Left lobe of liver (tissue), 2 donors: ENCODE measurements around the gene CDKN2C. TPM values are rescaled to one million over a fixed set of nuclear protein-coding genes. Genes with fewer than 3 reads are reported as not detected.
A peak's percentile ranks its signal among the peaks of the same experiment; 100 is the strongest.
"Not testable (repeated sequence)": the region's sequence is repeated elsewhere in the genome, so short reads cannot be mapped to it uniquely, and the experiment has no call there.

ENCODE experiments used
- ATAC-seq: fragments of 200-7000 bp; cut with Tn5 transposase; one replicate; pipeline ENCODE4 v1.9.1; 2020; ENCODE audit warnings: mild to moderate bottlenecking, moderate library complexity
- DNase-seq: peaks from one replicate; pipeline ENCODE4 v3.0.0-alpha.2; 2020; ENCODE audit warnings: low spot score
- total RNA-seq: library from RNA; stranded (reverse); gene quantifications from one replicate; pipeline ENCODE4 v1.2.1, GENCODE V29; 2021
- donor health status: DM: no; HTN: no; CAD: no; lungs with moderate emphysema.
- donor health status: DM: no; HTN: yes; CAD: no.

Gene CDKN2C
- 2.2 TPM for total RNA-seq

DNA sequence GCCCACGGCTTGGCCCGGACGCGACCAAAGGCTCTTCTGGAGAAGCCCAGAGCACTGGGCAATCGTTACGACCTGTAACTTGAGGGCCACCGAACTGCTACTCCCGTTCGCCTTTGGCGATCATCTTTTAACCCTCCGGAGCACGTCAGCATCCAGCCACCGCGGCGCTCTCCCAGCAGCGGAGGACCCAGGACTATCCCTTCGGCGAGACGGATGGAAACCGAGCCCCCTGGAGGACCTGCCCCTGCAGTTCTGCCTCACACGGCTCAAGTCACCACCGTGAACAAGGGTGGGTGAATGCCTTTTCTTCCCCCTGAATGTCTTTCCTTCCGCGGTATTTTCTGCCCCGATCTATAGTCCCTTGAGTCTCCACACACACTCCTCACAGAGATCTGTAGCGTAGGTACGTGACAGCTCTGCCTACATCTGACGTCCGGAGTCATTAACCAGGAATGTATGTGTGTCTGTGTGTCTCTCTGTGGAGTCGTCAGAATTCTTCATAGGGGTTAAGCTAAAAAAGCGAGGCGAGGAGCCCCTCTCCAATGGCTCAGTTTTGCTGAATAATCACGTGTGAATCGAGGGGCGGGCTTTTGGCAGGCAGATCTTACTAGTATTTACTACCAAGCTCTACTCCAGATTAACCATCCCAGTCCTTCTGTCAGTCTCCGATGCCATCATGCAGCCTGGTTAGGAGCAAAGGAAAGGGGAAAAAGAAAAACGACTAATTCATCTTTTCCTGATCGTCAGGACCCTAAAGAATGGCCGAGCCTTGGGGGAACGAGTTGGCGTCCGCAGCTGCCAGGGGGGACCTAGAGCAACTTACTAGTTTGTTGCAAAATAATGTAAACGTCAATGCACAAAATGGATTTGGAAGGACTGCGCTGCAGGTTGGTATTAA lies at the start of gene CDKN2C:
CDKN2C (plus strand) TSS at position 635 of the 898 bp plus-strand sequence; CDS start at position 759, 124 bp downstream.
- DNase-seq (peak; percentile 82), ATAC-seq (peak; percentile 56)

DNA sequence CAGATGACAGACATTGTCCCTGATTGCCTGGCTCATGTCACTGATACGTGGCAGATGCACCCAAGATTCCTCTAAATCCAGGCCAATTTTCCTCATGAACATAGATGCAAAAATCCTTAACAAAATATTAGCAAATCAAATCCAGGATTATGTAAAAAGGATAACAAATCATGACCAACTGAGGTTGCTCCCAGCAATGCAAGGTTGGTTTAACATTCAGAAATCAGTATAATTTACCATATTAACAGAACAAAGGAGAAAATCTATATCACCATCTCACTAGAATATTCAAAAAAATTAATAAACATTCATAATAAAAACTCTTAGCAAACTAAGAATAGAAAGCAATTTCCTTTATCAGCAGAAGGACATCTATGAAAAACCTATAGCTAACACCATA lies 49.6 kb upstream of the CDKN2C start:
- ATAC-seq: no peak

DNA sequence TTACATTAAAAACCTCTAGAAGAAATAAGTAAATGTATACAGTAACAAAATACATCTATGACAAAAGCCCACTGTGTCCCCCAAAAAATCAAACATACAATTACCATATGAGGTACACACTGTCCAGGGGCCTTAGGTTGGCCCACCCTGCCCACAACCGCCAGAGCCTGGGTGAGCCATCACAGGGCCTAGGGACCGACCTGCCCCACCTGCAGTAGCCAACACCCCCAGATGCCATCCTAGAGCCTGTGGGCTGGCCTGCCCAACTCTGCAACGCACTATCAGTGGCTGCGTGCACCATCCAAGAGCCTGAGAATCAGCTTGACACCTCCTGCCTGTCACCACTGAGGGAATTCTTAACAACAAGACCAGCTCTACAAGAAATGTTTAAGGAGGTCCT lies 49.0 kb upstream of the CDKN2C start:
- DNase-seq (no peak), ATAC-seq (no peak)

More for the DNA sequence above, 49.6 kb upstream of the CDKN2C start:
- DNase-seq: no peak

DNA sequence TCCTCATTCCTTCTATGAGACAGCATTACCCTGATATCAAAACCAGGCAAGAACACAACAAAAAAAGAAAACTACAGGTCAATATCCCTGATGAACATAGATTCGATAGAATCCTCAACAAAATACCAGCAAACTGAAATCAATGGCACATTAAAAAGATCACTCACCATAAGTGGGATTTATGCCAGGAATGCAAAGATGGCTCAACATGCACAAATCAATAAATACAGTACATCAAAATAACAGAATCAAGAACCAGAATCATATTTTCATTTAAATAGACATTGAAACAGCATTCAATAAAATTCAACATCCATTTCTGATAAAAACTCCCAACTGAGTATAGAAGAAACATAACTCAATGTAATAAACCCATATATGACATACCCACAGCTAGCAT lies 46.5 kb upstream of the CDKN2C start:
- DNase-seq: no peak
- no peak for ATAC-seq

DNA sequence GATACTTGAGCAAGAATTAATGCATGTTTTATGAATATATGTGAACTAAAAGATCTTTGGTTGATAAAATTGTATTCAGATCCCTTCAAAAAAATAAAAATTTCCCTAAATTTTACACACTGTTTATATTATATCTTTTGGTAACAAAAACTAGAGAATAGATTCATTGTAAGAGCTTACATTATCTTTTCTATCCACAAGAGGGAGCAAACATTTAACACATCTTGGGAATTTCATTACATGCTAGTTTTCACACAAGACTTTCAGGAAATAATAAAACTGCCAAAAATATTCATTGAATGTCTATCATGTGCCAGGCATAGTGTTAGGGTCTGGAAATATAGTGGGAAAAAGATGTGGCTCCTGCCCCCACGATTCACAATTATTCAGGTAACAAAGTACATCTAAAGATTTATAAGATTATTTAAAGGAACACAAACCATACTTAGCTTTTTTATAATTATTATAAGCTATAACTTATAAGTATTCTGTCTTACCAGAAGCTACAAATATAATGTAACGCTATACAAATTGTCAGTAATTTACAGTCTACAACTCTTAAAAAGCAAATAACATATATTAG lies 40.6 kb upstream of the CDKN2C start:
- ATAC-seq (peak; percentile 57), DNase-seq (no peak)

DNA sequence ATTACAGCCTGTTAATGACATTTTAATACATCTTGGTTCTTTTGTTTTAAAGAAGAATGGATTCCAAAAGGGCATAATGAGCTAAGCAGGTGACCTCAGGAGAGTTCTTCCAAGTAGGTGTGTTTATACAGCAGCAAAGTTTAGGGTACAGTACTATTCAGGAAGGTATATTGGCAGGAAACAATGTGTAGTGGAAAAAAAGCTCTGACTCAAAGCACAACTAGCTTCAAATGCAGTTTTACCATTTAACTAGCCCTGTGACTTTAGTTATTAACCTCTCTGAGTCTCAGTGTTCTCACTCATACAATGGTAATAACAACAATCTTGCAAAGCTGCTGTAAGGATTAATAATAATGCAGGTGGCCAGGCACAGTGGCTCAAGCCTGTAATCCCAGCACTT lies 39.9 kb upstream of the CDKN2C start:
- ATAC-seq (no peak), DNase-seq (no peak)

DNA sequence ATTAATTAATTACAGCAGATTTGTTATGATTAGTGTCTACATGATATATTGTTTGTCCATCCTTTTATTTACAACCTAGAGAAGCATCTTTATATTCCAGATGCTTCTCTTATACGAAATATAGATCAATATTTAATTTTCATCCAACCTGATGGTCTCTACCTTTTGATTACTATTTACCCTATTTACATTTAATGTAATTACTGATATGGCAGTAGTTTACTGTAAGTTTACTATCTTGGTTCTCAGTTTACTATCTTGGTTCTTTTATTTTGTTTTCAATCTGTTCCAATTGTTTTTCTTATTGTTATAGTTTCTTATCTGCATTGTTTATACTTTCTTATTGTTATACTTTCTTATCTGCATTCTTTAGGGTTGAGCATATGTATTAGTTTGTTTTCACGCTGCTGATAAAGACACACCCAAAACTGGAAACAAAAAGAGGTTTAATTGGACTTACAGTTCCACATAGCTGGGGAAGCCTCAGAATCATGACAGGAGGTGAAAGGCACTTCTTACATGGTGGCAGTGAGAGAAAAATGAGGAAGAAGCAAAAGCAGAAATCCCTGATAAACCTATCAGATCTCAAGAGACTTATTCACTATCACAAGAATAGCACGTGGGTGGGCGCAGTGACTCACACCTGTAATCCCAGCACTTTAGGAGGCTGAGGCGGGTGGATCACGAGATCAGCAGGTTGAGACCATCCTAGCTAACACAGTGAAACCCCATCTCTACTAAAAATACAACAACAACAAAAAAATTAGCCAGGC lies 38.9 kb upstream of the CDKN2C start:
- no peak for DNase-seq
- ATAC-seq: no peak

DNA sequence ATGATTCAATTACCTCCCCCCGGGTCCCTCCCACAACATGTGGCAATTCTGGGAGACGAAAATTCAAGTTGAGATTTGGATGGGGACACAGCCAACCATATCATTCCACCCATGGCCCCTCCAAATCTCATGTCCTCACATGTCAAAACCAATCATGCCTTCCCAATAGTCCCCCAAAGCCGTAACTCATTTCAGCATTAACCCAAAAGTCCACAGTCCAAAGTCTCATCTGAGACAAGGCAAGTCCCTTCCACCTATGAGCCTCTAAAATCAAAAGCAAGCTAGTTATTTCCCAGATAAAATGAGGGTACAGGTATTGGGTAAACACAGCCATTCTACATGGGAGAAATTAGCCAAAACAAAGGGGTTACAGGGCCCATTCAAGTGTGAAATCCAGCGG lies 38.0 kb upstream of the CDKN2C start:
- ATAC-seq, DNase-seq: not testable (repeated sequence)

DNA sequence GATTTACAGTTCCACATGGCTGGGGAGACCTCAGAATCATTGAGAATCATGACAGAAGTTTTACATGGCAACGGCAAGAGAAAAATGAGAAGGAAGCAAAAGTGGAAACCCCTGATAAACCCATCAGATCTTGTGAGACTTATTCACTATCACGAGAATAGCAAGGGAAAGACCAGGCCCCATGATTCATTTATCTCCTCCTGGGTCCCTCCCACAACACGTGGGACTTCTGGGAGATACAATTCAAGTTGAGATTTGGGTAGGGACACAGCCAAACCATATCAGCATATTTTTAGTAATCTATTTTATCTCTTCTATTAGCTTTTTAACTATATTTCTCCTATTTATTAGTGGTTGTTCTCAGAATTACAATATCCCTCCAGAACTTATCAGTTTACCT lies 36.3 kb upstream of the CDKN2C start:
- DNase-seq, ATAC-seq: not testable (repeated sequence)

DNA sequence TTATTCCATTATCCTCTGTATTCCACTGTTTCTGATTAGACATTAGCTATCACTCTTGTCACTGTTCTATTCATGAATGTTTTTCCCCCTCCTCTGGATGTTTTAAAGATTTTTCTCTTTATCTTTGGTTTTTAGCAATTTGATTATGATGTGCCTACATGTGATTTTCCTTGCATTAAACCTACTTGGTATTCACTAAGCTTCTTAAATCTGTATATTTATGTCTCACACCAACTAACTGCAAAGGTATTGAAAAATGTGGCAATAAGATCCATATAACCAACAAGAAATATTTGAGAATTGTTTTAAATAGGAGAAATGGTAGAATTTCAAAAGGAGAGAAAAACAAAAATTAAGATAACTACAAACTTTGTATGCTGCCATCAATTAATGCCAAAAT lies 35.2 kb upstream of the CDKN2C start:
- ATAC-seq (no peak), DNase-seq (no peak)

DNA sequence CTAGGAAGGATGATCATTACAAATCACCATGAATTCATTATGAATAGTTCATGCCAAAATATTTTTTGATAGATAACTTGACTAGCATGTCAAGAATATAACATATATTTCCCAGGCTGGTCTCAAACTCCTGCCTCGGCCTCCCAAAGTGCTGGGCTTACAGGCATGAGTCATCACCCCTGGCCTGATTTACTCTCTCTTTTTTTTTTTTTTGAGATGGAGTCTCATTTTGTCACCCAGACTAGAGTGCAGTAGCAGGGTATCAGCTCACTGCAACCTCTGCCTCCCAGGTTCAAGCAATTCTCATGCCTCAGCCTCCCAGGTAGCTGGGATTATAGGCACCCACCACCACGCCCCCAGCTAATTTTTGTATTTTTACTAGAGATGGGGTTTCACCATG lies 34.8 kb upstream of the CDKN2C start:
- DNase-seq, ATAC-seq: not testable (repeated sequence)

DNA sequence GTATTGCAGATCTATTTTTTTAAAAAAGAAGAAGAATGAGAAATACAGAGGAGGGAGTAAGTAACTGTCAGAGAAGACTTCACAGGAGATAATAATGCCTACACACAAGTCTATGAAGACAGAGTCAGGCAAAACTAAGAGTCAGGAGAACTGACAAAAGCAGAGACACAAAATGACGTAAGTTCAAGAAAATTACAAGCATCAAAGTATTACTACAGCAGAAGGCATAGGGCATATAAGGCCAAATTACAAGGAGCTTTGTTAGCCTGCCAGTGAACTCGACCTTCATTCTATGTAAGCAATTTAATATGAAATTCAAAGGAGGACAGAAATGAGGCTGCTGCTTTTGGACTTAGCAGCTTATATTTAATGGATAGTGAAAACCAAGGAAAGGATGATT lies 33.7 kb upstream of the CDKN2C start:
- DNase-seq (no peak), ATAC-seq (no peak)

DNA sequence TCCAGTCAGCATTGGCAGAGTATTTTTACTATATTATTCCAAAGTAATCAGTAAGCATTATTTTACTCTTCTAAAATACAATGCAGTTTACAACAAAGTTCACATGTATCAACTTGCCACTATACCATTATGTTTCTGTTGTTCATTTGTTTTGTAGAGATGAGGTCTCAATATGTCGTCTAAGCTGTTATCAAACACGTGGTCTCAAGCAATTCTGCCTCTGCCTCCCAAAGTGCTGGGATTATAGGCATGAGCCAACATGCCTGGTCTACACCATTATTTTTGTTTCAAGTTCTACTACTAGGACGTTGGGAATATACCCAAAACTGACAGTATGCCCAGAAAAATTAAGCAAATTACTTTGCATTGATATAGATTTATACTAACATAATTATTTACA lies 29.8 kb upstream of the CDKN2C start:
- ATAC-seq (no peak), DNase-seq (no peak)

DNA sequence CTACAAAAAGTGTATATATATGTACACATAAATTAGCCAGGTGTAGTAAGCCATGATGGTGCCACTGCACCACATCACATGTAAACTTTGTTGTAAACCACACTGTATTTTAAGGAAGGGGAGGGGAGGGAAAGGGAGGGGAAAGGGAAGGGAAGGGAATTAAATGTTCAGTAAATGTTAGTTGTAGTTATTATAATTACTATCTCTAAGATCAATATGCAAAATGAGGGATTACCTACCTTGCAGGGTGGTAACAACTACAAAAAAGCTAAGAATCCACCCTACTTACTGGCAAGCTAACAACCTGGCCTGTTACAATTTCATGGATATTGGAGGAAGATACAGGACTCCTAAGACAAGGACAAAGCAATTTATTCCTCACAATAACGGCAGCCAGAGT lies 27.7 kb upstream of the CDKN2C start:
- DNase-seq (no peak), ATAC-seq (no peak)

DNA sequence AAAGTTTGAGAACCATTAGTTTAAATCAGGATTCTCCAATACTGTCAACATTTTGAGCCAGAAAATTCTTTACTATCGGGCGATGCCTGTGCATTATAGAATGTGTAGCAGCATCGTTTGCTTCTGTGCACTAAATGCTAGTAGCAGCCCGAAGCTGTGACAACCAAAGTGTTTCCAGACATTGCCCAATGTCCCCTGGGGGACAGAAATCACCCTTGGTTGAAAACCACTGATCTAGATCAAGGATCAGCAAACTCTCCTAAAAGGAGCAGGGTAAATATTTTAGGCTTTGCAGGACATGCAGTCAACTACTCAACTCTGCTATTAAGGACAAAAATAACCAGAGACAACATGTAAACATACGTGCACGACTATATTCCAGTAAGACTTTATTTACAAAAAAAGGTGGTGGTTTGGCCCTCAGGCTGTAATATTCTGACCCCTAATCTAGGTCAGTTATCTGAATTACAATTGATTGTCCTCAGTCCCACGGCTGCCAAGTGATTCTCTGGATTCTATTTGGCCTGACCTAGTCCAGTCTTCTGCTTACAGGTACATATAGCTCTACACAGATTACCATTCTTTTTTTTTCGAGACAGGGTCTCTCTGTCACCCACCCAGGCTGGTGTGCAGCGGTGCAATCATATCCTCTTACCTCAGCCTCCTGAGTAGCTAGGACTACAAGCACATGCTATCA lies 20.6 kb upstream of the CDKN2C start:
- peak; percentile 87 for ATAC-seq

DNA sequence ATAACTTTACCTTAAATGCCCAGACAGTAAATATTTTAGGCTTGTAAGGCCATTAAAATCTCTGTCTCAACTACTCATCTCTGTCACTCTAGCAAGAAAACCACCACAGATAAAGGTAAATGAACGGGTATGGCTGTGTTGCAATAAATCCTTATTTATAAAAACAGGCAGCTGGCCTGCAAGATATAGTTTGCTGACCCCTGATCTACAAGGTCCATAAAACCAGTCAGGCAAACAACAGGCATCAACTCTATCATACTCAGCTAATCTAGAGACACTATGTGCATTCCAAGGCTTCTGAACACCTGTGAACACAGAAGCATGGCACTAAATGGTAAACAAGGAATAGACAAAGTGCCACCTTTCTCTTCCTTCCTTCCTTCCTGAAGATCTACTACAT lies 19.6 kb upstream of the CDKN2C start:
- ATAC-seq: peak; percentile 55

More for the DNA sequence above, 20.6 kb upstream of the CDKN2C start:
- no peak for DNase-seq

DNA sequence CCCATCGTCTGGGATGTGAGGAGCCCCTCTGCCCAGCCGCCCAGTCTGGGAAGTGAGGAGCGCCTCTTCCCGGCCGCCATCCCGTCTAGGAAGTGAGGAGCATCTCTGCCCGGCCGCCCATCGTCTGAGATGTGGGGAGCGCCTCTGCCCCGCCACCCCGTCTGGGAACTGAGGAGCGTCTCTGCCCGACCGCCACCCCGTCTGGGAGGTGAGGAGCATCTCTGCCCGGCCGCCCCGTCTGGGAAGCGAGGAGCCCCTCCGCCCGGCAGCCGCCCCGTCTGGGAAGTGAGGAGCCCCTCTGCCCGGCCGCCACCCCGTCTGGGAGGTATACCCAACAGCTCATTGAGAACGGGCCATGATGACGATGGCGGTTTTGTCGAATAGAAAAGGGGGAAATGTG lies 17.5 kb upstream of the CDKN2C start:
- not testable (repeated sequence) for DNase-seq, ATAC-seq

More for the DNA sequence above, 19.6 kb upstream of the CDKN2C start:
- no peak for DNase-seq

DNA sequence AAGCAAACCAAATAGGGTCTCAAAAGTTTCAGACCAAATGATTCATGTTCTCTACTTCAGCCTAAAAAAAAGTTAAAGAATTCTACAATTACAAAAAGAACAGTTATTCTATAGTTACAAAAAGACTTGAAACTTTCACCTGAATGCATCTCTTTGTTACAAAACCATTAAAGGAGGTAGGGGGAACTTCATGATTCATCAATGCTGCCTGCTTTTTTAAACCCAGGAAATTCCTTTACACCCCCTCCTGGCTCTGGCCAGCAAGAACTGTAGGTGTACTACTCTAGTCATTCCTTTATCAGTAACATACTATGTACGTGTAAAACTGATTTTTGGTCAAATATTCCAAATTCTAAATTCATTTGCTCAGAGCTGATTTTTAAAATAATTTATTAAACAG lies 14.9 kb upstream of the CDKN2C start:
- no peak for ATAC-seq
- DNase-seq: no peak

DNA sequence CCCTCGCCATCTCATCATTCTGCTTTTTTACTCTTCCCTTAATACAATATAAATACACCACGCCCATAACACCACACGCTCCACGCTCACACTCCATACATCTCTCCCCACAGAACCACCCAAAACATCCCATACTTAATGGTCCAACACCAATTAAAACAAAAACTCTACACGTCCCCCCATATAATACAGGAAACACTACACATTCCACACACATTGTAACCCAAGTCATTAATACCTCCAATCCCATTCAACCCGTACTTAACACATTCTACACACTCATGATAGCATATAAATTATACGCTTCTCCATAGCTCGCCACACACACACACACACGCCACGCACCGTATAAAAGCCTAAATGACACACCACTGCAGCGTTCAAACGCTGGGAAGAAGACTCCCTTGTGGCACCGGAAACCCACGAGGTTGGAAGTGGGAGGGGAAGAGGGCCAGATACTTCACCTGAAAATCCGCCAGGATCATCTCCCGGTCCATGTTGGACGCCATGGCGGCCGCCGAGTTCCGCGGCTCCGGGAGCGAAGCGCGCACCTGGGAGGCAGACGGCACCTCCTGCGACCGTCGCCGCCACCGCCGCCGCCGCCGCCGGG lies 10.6 kb upstream of the CDKN2C start:
- DNase-seq: no peak

More for the DNA sequence above, 10.6 kb upstream of the CDKN2C start:
- ATAC-seq: peak; percentile 32
